ENCODE measurements around the gene PACS1.

Gene PACS1

DNA sequence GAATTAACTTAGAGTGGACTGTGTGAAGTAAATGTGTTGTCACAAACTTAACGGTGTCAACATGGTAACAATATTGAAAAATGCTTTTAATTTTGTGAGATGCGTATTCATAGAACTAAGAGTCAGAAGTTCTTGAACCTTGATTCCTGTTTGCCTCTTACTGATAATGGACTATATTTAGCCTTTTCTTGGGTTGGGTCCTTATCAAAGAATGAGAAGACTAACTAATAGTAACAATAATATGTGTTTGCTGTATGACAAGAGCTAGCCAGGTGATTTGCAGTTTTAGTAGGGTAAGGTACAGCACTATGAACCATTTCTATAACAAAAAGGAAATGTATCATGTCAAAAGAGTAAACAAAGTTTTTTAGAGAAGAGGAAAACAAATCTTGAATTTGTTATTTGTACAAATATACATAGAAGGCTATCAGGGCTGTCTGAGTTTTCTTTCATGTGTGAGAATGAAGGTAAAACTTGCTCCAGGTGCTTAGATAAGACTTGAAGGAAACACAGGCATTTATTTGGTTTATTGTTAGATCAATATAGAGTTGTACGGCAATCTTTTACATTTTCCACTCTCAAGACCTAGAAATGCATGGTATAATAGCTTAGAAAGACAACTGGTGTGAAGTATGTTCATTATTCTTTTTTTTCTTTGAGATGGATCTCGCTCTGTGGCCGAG, 74.1 kb downstream of the PACS1 start:
- DNase-seq, result no peak

DNA sequence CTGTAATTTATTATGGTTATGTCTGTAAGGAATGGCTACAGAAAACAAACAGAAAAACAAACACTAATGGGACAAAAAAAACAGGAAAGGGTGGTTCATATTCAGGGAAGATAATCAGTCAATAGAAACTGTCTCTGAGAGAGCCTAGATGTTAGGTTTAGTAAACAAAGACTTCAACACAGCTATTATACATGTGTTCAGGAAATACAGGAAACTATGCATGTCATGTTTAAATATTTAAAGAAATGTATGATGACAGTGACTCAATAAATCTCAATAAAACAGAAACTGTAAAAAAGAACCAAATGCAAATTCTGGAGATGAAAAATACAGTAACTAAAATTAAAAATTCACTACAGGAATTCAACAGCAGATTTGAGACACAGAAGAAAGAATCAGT, 76.0 kb downstream of the PACS1 start:
- no peak for DNase-seq

DNA sequence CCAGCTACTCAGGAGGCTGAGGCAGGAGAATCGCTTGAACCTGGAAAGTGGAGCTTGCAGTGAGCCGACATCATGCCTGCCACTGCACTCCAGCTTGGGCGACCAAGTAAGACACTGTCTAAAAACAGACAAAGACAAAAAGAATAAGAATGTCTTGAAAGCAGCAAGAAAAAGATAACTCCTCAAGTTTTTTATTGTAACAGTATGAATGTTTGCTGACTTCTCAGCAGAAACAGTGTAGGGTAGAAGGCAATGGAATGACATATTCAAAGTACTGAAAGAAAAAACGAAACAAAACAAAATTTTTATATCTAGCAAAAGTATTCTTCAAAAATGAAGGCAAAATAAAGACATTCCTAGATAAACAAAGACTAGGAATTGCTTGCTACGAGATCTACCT, 76.9 kb downstream of the PACS1 start:
- DNase-seq, result no peak

DNA sequence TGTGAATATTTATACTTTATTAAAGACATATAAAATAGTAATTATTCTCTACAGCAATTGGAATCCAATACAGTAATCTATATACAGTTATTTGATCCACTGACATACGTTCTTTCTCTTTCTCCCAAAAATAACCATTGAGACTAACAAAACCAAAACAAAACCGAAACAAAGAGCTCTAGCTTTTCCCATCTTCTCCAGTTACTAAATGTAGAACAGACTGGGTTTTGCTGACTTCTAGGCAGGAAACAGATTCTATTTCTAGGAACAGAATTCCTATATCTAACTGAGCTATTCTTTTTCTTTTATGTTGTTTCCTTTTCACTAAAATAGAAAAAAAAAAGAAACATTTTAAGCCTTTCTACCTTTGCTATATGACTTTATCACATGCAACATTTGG, 80.1 kb downstream of the PACS1 start:
- no peak for DNase-seq

DNA sequence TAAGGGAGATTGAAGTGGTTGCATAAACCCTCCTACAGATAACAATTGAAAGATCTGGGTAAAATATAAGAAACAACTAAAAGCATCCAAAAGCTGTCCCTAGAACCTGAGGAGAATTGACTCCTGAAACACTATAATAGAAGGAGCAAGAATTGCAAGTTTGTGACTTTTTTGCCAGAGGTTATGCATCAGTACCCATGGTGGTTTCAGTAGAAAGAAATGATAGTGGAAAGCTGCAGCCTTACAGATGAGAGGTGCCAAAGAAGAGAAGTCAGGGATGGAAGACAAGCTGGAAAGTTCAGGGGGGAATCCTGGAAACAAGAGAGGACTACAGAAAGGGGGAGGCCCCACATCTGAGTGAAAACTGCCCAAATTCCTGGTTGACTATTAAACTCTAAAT, 80.7 kb downstream of the PACS1 start:
- no peak for DNase-seq

DNA sequence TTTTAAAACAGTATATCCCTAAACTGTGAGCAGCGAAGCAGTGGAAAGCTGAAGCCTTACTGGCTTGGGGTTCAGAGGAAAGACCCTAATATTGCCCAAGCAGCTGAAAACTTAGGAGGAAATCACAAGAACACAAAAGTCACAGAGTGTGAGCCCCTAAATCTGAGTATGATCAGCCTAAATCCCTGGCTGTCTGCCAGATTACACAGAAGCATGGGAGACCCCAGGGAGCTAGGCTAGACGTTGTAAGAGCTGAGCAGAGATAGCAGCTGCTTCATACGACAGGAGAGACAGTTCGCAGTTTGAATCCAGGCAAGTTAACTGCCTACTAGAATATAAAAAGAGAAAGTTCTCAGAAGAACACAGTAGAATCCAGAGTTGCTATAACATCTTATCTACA, 81.2 kb downstream of the PACS1 start:
- no peak for DNase-seq

DNA sequence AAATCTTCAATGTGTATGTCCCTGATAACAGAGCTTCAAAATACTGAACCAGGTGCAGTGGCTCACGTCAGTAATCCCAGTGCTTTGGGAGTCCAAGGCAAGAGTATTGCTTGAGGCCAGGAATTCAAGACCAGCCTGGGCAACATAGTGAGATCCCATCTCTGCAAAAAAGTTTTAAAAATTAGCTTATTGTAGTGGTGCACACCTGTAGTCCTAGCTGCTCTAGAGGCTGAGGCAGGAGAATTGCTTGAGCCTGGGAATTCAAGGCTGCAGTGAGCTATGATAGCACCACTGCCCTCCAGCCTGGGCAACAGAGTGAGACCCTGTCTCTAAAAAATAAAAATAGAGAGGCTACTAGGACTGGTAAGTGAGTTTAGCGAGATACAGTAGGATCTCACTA, 84.0 kb downstream of the PACS1 start:
- no peak for DNase-seq

DNA sequence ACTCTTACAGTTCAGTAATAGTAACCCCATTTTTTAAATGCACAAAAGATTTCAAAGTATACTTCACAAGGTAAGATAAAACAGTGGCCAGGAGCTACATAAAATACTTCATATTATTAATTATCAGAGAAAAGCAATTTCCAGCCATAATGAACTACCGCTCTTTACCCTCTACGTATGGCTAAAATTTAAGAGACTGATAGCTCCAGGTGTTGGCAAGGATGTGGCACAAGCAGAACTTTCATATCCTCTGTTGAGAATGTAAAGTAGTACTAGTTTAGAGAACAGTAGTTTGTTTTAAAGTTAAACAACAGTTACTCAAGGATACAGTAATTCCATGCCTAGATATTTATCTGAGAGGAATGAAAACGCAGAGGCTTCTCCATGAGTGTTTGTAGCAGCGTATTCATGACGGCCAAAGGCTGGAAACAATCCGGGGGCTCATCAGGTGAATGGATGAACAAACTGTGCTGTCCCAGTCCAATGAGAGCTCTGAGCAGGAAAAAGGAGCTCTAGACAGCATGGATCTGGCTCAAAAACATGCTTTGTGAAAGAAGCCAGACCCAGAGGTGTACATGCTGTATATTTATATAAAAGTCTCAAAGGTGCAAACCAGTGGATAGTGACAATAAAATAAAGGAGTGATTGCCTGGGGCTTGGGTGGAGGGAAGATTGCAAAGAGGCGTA, 85.5 kb downstream of the PACS1 start:
- no peak for DNase-seq

DNA sequence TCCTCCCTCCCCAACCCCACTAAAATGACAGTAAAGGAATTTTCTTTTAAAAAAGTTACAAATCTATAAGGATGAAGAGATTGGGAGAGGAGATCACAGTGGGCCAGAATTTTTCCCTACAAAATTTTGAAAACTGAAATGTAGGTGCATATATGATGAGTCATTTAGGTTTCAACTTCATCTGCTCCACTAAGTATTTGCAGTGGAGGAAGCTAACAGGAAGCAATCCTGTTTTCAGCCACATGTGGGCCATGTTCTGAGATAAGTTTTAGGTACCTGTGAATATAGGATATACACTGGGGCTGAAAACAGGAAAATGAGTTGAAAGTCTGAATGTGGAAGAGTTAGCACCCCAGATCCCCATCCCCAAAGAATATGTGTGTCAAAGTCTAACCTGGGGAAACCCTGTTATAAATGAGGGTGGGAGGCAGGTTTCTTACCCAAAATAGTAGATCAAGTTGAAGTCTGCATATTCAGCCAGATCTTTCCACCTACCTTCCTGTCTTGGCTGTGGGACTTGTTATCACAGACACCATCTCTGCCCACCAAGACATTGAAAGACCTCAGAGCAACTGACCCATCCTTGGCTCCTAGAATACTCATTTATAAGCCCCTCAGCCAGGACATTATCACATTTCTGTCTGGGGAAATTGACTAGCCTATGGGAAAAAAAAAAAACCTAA, 87.3 kb downstream of the PACS1 start:
- DNase-seq, result no peak

DNA sequence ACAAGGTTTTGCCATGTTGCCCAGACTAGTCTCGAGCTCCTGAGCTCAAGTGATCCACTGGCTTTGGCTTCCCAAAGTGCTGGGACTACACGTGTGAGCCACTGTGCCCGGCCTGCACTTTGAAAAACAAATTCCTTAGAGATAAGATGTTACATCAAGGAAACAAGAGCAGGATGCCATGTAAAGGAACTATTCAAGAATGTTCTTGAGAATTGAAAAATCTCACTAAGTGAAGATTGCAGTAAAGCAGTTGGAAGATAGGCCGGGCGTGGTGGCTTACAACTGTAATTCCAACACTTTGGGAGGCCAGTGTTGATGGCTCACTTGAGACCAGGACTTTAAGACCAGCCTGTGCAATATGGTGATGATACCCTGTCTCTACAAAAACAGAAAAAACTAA, 88.1 kb downstream of the PACS1 start:
- DNase-seq, result no peak

DNA sequence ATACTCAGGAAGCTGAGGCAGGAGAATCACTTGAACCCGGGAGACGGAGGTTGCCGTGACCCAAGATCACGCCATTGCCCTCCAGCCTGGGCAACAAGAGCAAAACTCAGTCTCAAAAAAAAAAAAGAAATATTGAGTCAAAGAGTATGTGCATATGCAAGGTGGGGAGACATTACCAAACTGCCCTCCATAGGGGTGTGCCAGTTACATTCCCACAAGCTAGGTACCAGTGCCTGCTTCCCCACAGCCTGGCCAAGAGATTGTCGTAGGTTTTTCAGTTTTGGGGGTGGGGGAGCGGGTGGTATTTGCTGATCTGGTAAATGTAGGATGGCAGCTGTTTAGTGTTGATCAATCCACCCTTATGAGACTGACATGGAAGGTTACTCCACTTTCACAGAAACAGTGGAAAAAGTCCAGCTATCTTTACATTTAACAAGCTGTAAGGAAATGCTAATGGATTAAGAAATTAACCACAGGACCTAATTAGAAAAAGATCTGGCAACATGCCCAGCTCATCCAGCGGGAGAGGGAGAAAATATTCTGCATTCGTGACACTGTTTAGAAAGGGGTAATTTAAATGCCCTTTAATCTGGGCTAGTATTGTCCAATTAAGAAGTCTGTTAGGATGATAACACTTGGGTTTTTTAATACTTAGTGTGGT, 89.4 kb downstream of the PACS1 start:
- DNase-seq, result no peak

DNA sequence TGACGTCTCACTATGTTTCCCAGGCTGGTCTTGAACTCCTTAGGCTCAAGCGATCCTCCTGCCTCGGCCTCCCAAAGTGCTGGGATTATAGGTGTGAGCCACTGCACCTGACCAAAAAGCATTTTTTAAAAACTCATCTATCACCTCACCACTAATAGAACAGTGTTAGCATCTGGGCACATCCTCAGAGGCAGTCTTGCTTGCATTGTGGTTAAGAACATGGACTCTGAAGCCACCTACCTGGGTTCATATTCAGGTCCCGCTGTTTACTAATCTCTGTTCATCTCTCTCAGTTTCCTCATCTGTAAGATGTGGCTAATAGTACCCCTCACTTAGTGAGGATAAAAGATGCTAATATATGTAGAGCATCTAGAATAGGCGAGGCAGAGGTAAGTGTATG, 90.6 kb downstream of the PACS1 start:
- DNase-seq, result no peak

DNA sequence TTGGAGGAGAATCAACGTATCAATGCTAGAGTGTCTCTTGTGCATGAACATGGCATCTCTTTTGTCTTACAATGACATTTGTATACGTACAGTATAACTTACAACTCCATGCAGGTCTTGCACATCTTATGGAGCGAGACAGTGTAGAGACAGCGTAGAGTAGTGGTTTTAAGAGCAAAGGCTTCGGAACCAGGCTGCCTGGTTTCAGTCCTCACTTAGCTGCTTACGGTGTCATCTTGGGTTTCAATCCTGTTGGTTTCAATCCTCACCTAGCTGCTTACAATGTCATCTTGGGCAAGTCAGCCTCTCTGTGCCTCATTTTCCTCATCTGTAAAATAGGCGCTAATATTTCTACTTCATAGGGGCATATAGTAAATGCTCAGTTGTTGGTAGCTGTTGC, 98.2 kb downstream of the PACS1 start:
- DNase-seq, result no peak

DNA sequence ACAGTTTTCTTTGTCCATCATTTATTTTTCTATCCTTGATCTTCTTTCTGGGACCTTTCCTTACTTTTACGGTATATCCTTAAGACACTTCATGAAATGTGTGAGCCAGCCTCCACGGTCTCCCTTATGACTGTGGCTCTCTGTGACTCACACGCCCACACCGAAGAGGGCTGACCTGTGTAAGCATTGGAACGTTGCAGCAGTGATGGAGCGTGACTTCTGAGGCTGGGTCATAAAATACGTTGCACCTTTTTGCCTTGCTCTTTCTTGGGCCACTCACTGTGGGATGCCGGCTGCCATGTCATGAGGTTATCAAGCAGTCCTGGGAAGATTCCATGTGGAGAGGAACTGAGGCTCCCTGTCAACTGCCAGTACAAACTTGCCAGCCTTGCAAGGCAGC, 102.1 kb downstream of the PACS1 start:
- peak in 1 of 2 experiments; percentile 5 for DNase-seq

DNA sequence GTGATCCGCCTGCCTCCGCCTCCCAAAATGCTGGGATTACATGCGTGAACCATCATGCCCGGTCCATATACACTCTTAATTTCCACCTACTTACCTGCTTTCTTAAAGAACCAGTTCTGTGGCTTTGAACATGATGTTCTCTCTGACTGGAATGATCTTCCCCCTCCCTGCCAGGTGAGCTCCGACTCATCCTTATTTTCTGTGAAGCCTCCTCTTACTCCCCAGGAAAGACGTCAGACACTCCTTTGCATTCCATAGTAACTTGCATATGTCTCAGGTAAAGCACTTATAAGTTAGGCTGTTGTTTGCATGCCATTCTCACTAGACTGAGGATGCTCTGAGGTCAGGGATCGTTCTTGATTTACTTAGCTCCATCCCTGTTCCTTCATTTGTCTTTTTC, 106.6 kb downstream of the PACS1 start:
- no peak for DNase-seq

DNA sequence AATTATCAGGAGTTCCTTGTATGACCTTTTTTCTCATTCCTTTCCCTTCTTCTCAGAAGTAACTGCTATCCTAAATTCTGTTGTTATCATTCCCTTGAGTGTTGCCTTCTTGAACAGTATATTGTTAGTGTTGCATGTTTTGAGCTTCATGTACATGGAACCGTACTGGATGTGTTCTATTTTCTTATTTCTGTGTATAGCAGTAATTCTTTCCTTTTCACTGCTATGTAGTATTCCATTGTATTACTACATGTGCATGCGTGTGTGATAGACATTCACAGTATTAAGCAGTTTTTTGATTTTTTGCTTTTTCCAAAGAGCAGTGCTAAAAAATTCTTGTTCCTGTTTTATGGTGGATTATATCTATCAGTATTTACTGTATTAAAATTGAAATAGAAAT, 108.1 kb downstream of the PACS1 start:
- DNase-seq, result no peak

DNA sequence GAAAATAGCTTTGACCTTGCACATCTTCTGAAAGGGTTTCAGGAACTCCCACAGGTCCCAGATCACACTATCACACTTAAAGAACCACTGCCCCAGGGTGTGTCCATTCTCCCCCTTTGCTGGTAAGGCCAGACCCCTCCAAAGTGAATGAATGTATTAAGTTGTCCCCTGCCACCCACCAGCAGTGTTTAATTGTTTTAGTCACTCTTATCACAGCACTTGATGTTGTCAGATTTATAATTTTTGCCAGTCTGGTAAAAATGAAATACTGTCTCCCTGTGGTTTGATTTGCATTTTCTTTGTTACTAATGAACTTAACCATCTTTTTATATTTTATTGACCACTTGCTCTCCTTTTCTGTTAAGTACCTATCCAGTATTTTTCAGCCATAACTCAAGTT, 108.8 kb downstream of the PACS1 start:
- DNase-seq, result no peak

DNA sequence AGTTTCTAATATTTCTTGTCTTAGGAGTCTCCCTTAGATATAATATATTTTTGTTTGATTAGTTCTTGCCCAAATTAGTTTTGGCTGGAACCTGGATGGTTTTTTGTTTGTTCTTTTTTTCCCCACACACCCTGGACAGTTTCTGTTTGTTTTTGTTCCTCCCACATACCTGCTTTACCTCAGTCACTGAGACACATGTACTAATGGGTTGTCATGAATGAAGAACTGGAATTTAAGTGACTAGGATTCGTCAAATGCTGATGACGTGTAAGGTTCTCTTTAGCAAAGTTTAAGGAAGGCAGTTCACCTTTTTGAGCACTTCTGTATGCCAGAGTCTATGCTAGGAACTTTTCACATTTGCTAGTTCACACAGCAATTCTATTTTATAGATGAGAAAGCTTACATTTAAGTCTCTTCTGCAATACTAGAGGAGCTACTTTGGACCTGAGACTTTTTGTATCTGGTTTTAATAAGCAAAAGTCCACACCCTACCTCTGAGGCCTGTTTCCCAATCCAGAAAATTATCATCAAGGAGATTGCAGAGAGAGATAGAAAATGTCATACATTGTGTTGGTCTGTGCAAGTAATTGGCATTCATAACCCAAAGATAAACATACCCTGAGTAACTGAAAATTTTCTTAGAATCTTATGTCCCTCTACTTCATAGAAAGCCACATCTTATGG, 111.7 kb downstream of the PACS1 start:
- DNase-seq, result no peak

DNA sequence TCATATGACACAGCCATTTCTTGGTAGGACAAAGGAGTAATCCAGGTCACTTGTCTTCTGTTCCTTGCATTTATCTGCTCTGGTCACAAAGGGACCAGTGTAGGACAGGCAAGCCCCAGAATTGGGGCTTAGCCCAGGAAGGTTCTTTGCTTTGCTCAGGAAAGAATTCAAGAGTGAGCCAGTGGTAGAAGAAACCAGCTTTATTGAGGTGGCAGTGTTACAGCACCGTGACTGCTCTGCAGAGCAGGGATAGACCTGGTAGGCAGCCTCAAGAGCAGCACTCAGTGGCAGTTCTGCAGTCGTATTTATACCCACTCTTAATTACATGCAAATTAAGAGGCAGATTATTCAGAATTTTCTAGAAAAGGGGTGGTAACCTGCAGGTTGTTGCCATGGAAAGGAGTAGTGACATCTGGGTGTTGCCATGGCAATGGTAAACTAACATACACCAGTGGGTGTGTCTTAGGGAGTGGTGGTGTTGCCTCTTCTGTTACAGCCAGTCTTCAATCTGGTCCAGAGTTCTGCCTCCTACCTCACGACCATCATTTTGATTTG, 113.5 kb downstream of the PACS1 start:
- no peak for DNase-seq

DNA sequence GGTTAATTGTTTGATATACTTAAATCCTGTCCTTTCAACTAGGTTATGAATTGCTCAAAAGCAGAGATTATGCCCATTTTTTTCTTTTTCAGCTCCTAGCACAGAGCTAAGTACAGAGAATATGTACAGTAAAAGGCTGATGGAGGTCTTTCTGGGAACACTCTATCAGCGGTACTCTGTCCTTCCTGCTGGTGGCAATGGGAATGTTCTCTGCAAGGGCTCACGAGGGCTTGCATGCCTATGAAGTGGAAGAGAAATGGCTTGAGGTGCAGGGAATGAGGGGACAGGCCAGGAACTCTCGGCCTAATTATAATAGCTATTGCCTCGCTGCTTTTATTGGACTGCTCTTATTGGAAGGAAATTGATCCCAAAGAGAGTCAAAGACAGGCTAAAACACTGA, 114.7 kb downstream of the PACS1 start:
- DNase-seq, result no peak

DNA sequence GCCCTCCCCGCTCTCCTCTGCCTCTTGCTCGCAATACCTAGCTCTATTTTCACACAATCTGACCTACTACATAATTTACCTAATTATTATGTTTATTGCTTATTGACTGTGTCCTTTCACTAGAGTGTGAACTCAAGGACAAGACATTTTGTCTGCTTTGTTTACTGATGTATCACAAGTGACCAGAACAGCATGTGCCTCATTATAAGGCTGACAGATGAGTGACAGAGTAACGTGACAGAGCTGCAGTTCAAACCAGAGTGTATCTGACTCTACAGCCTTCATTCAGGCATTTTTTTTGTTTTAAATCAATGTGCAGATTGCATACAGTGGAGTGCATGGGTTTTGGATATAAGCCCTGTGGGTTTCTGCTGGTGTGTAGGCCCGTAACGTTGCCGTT, 116.4 kb downstream of the PACS1 start:
- DNase-seq, result no peak

DNA sequence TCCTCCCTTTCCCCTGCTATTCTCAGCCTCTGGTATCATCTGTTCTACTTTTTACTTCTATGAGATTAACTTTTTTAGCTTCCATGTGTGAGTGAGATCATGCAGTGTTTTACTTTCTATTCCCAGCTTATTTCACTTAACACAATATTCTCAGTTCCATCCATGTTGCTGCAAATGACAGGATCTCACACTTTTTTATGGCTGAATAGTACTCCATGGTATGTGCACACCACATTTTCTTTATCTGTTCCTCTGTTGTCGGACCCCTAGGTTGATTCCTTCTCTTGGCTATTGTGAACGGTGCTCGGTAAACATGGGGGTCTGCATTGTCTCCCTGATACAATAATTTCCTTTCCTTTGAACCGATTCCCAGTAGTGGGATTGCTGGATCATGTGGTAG, 117.4 kb downstream of the PACS1 start:
- no peak for DNase-seq

DNA sequence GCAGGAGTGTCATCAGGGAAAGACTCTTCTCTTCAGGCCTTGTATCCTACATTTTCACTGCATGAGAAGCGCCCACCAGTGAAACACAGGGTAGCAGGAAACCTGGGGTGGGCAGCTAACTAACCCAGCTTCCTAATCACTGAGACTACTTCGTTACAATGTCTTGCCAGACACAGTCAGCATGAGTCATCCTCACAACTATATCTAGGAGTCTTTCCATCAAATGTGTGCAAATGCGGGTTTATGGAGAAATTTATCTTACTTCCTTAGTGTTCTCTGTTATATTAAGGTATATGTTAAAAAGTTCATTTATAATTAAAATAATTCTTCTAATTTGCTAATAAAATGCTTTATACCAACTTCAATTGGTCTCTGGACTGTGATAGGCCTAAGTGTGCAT, 118.5 kb downstream of the PACS1 start:
- no peak for DNase-seq
